ENCODE results near the gene ALOX12.

Gene ALOX12

DNA sequence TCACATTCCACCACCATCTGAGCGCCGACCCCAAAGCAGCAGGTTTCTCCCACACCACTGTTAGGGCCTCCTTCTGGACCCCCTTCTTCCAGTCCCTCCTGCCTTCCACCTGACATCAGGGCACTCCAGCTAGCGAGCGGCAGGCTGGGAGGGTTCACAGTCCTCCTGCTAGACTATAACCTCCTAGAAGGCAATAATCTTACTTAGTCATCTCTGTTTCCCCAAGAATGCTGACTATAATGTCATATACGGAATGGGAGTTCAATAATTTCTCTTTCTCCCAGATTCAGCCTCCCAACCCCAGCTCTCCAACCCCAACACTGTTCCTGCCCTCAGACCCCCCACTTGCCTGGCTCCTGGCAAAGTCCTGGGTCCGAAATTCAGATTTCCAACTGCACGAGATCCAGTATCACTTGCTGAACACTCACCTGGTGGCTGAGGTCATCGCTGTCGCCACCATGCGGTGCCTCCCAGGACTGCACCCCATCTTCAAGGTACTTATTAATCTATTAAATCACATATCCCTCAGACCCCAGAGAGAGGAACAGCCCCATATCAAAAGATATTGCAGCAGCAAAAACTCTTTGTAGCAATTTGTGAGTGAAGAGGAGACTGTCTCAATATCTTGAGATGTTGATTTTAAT is 5.6 kb downstream of the ALOX12 start:
- DNase-seq (ENCODE audit: low read depth, low spot score): no peak

DNA sequence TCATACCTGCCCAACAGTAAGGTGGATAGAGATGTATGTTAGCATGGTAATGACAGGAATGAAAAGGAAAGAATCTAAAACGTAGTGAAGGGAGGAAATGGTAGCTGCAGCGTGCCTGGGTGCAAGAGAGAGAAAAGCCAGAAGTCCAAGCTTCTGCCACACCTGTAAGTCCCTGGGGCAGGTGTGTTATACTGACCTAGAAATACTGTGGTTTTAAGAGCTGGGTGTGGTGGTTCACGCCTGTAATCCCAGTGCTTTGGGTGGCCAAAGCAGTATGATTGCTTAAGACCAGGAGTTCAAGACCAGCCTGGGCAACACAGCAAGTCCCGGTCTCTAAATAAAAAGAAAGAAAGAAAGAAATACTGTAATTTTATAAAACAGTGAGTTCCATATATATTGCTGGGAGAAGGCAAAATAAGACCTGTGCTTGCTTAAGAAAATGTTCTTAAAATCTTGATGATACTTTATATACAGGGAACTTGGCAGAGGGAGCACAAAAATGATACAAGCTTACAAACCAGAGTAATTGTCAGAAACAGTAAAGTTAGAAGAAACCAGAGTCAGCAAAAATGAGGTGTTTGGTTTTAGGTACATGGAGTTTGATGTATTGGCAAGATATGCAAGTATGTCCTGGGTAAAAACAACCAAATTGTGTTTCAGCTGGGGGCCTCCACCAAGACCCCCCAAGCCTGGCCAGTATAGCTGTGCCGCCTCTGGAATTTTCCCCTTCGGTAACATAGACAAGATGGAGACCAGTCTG is 6.6 kb downstream of the ALOX12 start:
- no peak for DNase-seq (ENCODE audit: low read depth, low spot score)

DNA sequence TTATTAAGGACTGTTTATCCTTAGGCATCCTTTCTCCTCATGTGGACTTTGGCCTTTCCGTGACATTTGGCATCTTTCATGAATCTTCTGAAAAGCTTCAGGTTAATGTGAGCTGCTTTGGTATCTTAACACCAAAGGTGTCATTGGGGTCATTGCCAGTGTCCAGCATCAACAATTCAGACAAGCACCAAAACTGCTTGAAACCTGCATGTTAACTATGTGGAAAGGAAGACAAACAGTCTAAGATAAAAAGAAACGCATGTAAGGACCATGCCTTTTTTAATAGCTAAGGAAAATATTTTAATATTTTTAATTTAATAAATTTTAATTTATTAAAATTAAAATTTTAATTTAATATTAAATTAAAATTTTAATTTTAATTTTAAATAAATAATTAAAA is 7.9 kb downstream of the ALOX12 start:
- DNase-seq (ENCODE audit: low read depth, low spot score): no peak

GRCh38 chr17:7004398-7005253 is 8.8 kb downstream of the ALOX12 start:
- DNase-seq (ENCODE audit: low read depth, low spot score): no peak

GRCh38 chr17:7005716-7006115 is 9.9 kb downstream of the ALOX12 start:
- DNase-seq (ENCODE audit: low read depth, low spot score): no peak

DNA sequence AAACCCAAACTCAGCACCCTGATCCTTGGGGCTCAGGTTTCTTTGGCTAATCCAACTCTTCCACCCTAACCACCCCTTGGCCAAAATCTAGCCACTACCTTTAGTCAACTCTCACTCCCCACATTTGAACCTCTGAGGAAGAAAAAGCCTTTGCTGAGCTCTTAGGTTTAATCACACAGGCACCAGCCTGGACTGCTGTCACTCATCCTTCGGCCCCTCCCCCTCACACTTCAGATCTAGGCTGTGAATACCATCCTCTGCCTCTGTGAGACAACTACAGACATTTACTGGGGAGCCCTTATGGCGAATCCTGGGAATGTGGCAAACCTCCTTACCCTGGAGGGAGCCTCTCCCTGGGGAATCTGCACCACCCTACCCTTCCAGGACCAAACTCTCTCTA is 11.3 kb downstream of the ALOX12 start:
- DNase-seq (ENCODE audit: low read depth, low spot score): no peak

- no peak for DNase-seq (ENCODE audit: low read depth, low spot score)
Observed at GRCh38 chr17:7010523-7010922, 14.7 kb downstream of the ALOX12 start.

GRCh38 chr17:7011415-7011814 is 15.6 kb downstream of the ALOX12 start:
- DNase-seq (ENCODE audit: low read depth, low spot score): no peak

GRCh38 chr17:7011942-7012254 is 16.0 kb downstream of the ALOX12 start:
- DNase-seq (ENCODE audit: low read depth, low spot score): no peak

DNA sequence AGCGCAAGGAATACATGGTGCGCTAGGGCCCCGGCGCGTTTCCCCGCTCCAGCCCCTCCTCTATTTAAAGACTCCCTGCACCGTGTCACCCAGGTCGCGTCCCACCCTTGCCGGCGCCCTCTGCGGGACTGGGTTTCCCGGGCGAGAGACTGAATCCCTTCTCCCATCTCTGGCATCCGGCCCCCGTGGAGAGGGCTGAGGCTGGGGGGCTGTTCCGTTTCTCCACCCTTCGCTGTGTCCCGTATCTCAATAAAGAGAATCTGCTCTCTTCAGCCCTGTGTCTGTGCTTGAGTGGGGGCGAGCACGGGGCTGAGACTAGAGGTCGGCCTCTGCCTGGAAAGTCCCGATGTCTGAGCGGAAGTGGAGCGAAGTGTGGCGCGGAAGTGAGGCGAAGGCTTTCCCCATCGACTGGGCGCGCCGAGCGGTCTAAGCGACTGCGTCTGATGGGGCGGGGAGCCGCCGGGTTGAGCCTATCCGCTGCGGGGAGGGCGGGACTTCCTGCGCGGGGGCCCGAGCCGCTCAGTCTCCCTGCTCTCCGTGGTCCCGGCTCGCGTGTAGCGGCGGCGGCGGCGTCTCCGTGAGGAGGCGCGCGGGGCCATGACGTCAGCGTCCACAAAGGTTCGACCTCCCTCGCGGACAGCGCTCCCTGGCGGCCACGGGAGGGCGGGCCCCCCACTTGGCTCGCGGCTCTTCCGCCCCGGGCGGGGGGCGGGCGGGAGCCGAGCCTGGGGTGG is 18.6 kb downstream of the ALOX12 start:
- DNase-seq (ENCODE audit: low read depth, low spot score): no peak

GRCh38 chr17:7014995-7015958 is 19.4 kb downstream of the ALOX12 start:
- no peak for DNase-seq (ENCODE audit: low read depth, low spot score)

GRCh38 chr17:7016418-7016817 is 20.6 kb downstream of the ALOX12 start:
- no peak for DNase-seq (ENCODE audit: low read depth, low spot score)

- no peak for DNase-seq (ENCODE audit: low read depth, low spot score)
Observed at GRCh38 chr17:7016886-7017826, 21.3 kb downstream of the ALOX12 start.

DNA sequence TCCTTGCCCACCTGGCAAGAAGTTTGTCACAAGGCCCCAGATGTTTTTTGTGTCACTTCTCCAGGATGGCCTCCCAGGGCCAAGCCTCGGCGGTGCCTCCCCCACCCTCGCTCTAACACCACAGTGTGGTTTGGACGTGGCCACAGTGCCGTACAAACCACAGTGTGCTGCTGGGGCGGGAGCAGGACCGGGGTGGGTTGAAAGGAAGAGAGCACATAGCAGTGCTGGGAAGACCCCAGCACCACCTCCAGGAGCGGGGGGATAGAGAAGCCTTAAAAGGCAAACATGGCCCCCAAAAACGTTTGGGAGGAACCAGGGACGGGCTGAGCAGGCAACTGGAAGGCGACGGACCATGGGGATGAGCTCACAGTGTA is 22.0 kb downstream of the ALOX12 start:
- DNase-seq (ENCODE audit: low read depth, low spot score): no peak

DNA sequence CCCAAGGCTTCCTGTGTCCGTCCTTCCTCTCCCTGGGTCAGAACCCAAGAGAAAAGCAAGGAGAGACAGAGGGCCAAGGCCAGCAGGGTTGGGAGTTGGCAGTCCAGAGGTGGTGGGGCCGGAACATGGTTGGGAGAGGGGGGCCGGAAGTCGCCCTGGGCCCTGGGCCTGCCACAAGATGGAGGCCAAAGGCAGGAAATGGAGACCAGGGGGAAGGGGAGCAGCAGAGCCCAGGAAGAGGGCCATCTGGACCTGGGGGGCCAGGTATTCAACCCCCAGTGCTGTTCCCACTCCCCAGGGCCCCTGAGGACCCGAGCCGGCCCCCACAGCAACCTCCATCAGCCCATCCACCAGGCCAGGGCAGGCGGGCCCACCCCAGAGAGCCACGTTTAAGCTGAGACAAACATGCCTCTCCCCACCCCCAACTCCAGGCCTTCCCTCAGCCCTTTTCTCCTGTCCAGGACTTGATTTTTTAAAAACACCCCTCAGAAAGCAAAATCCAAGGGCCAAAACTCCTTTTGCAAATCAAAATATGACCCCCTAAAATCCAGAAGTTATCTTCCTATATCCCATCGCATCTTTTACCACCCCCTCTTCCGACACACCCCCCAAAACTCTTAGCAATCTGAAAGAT is 22.6 kb downstream of the ALOX12 start:
- no peak for DNase-seq (ENCODE audit: low read depth, low spot score)

GRCh38 chr17:7019367-7019766 is 23.5 kb downstream of the ALOX12 start:
- no peak for DNase-seq (ENCODE audit: low read depth, low spot score)

DNA sequence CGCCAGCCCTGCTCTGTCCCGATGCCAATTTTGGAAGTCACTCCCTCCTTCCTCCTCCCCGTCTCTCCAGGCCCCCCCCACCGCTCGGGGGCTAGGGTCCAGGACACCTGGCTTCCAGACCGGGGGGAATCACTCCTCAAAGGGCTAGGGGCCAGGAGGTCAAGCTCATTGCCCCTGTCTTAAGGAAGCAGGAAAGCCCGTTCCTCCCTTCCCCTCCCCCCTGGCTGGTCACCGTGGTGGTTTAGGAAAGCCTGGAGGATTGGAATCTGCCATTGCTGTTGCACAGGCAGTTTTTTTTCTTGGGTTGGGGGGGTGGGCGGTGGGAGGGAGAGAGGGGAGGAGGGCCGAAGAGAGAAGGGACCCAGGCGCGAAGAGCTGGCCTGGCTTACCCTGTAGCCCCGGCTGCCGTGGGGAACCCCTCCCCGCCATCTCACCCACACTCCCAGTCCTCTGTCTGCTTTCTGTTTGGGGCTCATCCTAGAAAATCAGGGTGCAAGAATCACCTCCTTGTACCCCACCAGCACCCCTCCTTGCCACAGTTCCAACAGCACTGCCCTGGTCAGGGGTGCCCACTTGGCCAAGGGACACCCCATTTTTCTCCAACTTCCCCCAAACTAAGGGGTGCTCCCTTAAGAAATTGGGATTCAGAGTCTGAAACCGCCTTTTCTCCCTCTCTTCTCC is 24.1 kb downstream of the ALOX12 start:
- DNase-seq (ENCODE audit: low read depth, low spot score): no peak

DNA sequence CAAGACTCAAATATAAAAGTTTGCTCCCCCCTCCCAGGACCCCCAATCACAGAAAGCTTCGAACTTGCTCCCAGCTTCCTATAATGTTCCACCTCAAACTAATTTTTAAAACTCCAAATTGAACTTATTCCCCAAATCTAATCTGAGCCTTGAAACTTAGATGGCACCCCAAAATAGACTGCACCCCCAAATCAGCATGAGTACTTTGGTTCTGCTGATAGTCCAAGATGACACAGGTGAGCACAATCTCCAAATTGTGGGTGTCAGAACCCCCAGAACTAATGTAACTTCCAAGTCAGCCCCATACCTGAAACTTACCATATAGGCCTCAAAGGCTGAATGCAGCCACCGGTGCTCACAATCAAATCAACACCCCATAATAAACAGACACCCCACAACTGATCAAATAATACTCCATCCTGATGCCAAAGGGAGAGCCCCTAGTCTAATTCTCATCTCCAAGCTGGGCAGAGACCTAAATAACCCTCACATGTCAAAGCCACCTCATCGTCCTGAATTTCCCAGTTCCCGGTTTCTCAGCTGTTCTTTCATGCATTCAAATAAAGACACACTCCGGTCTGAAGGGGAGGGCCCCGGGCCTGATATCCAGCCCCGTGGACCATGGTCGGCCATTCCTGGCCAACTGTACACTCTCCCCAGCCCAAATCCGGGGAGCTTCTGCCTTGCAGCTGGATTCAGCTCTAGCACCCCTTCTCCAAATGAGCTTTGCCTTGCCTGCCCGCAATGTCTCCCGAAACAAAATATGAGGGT is 25.2 kb downstream of the ALOX12 start:
- no peak for DNase-seq (ENCODE audit: low read depth, low spot score)
